EH (cell line): ENCODE results near the gene ADCY9.
"Not testable (repeated sequence)": the region's sequence is repeated elsewhere in the genome, so short reads cannot be mapped to it uniquely, and the experiment has no call there.

ENCODE experiments used
- DNase-seq: peaks from one replicate; pipeline ENCODE4 v3.0.0-alpha.2; 2015; ENCODE audit warnings: low read depth

The ADCY9 gene

DNA sequence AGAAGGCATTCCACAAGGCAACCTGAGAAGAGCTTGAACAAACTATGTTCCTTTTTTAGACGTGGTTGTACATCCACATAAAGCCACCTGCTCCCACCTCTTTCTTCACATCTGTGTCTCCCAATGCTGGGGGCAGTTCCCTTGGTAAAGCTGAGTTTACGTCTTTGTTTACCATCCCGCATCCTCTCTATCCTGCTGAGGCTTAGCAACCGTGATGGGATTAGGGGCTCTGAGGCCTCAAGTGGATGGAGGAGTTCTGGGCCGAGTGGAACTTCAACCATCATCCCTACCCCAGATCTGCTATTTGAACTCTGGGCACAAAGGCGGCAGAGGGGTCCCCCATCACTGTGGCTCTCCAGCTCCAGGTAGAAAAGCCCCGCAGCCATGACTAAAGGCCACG lies 141.5 kb downstream of the ADCY9 start:
- no peak for DNase-seq

DNA sequence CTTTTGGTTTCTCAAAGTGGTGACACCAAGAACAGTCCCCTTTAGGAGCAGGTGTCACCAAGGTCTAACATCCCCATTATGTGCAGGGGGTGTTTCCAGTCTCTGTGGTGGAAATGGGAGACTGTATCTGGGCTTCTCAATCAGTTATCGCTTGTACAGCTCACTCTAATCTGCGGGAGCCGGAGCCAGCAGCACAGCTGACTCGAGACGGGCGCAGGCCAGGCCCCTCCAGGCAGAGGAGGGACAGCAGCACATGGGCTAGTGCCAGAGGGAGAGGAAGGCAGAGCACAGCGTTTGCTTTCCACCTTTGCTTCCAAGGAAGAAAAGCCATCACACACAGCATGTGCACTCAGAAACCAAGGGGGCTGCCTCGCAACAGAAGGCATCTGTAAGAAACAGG lies 144.5 kb downstream of the ADCY9 start:
- DNase-seq, result no peak

DNA sequence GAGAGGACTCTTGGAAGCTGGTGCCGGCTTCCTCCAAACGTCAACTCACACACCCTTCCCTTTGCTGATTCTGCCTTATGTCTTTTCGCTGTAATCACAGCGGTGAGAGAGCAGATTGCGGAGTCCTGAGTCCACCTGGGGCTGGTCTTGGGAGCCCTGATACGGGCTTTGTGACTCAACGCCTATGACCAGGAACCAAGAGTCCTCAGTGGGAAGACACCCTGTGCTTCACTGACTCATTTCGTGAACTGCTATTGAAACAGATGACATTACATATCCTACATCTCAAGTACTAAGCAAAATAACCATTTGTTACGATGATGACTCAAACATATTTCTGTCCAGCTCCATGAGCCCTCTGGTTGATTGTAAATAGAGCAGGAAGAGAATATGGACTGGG lies 145.0 kb downstream of the ADCY9 start:
- peak; percentile 92 for DNase-seq

DNA sequence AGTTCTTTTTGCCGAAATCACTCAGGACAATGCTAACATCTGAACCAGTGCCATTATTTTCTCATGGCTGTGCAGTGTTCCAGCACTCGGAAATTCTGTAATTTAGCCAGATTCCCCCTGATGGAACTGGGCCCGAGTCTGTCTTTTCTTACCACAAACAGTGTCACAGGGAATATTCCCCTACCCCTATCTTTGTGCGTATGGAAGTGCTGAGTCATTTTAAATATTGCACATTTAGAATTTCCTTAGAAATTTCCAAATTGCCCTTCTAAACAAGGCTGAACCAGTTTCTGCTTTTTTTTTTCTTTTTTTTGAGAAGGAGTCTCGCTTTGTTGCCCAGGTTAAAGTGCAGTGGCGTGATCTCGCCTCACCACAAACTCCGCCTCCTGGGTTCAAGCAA lies 147.7 kb downstream of the ADCY9 start:
- DNase-seq, result no peak

DNA sequence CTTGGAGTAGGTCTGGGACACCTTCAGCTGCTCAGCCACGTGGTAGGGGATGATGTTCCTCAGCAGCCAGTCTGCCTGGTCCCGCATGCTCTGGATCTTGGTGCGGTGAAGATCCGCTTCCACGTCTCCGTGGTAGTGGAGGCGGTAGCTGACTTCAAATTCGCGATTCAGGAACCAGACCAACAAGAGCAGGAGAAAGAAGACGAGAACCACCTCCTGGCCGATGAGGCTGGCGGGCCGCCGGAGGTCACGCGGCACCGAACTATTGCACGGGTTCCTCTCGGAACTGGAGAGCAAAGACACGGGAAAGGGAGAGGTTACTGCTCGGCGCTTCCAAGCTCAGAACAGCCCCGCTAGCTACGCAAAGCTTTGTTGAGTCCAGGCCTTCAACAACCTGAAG lies 149.6 kb downstream of the ADCY9 start:
- no peak for DNase-seq

DNA sequence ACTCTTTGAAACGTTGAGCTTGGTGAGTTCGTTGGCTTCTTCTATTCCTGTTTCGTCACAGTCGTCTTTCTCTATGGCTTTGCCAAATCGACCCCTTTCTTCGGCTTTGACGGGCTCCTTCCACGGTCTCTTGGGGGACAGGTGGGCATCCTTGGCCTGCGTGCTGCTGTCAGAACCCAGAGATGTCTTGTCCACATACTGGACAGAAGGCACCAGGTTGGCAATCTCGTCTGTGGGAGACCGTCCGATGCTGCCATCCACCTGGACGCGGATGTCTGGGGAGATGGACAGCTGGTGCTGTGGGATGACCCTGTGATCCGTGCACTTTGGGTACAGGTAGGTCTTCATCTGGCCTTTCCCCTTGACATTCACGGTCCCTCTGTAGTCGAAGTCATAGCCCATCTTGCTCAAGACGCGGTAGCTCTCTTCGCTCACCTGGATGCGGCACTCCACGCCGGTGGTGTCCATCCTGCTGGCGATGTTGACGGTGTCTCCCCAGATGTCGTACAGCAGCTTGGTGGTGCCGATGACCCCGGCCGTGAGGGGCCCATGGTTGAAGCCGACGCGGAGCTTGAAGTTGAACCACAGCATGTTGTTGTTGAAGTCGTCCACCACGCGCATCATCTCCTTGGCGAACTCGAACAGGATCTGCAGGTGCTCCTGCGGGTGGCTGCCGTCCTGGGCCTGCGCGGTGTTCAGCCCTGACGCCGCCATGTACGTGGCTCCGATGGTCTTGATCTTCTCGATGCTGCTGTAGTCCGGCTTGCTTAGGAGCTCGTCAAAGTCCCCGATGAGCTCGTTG lies 150.3 kb downstream of the ADCY9 start:
- DNase-seq, result no peak

DNA sequence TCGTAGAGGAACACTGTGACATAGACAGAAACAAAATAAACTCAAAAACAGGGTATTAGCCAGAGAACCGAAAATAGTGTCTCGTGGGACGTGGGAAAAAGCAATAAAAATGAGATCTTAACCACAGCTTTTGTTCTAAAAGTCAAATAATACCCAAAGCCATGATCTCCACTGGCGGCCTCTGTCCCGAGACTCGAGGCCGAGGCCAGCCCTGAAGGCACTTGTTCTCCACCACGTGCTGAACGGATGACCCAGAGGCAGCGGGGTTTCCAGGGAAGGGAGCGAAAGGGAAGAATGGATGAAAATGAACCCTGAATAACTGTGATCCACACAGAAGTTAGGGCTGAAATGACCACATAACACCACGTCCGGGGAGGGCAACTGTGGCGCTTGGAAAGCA lies 150.9 kb downstream of the ADCY9 start:
- DNase-seq, result no peak

DNA sequence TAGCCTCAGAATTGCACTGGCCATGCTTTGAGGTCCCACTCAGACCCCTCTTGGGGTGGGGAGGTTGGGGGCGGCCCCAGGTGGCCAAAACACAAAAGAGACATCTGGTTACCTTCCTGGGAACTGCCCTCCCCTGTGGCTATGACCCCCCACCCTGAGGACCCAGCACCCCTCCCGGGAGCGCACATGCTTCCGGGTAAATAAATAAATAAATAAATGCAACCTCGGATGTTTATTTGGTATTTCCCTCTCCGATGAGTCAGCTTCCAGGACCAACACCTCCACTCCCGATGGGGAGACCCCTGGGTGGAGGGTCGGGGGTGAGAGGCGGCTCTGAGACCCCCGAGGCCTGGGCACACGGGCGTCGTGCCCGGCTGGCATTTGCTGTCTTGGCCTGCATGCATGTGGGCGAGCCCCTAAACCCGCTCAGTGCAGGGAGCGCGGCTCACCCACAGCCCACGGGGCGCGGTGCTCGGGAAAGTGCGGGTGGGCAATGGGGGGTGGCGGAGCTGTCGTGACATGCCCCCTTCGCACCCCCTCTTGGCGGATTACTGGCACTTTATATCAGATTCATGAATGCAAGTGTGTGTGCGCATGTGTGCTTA lies 151.5 kb downstream of the ADCY9 start:
- DNase-seq, result no peak

DNA sequence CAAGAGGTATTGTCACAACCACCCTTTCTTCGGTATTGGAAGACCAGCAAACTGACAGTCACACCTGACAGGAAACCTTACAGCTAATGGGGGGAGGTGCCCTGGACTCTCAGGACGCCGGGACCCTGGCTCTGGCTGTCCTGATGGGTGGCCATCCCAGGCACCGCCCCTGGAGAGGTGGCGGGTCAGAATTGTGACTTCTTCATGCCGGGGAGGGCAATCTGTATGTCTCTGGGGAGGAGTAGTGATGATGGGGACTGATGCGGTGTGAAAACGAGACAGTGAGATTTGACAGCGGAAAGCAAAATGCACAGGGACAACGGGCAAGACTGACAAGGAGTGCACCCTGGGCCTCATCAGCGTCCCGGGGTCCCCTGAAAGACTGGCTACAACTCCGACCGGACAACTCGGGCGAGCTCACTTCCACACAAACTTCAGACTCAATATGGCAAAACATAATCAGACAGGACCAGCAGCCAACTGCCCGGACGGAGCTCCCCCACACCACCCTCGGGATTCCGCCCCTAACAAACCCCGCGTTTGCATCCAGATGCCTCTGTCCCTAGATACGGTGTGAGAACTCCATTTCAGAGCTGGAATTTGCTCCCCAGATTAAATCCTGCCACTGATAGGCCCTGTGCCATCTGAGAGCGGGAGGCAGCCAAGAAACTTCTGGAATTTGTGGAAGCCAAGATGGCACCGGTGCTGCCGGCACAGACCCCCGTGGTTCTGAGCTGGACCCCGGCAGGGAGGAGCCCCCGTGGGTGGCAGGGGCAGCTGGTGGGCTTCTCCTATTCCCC lies 152.2 kb downstream of the ADCY9 start:
- no peak for DNase-seq

DNA sequence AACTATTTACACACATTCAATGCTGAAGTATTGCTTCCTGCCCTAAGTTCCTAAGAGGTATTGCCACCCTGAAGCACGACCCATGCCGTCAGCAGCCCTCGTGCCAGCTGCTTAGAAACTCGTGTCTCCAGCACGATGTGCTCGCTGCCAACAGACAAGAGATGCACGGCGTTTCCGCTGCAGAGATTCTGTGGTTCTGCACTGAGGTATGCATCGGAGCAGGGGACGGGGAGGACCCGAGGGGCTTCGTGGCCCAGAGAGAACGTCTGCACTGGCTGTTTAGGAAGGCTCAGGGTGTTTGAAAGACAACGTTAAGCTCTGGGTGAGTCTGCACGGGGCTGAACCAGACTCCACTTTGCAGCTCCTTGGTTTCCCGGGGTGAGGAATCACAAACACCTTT lies 153.0 kb downstream of the ADCY9 start:
- no peak for DNase-seq

DNA sequence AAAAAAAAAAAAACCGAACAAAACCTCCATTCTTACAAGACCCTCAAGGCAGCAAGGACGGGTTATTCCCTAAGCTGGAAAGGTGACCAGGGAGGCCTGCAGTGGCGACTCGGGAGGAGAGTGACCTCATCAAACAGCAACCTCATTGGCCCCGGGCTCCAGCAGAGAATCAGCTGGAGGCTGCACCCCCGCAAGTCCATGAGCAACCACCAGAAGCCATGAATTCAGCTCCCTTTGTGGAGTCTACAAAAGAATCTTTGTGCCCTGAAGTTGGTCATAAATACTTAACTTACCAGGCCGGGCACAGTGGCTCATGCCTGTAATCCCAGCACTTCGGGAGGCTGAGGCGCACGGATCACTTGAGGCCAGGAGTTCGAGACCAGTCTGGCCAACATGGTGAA lies 154.8 kb downstream of the ADCY9 start:
- DNase-seq, result peak; percentile 68

DNA sequence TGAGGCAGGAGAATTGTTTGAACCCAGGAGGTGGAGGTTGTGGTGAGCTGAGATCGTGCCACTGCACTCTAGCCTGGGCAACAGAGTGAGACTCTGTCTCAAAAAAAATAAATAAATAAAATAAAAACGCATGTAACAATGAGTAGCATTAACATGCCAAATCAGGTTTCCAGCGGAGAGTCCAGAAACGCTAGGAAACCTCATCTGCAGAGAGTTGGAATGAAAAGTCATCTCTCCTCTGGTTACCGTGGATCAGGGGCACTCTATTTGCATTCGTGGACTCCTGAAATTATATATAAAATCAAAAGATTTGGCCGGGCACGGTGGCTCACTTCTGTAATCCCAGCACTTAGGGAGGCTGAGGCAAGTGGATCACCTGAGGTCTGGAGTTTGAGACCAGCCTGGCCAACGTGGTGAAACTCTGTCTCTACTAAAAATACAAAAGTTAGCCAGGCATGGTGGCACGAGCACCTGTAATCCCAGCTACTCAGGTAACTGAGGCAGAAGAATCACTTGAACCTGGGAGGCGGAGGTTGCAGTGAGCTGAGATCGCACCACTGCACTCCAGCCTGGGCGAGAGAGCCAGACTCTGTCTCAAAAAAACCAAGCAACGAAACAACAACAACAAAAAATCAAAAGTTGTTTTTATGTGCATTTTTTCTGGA lies 156.2 kb downstream of the ADCY9 start:
- DNase-seq, result not testable (repeated sequence)

DNA sequence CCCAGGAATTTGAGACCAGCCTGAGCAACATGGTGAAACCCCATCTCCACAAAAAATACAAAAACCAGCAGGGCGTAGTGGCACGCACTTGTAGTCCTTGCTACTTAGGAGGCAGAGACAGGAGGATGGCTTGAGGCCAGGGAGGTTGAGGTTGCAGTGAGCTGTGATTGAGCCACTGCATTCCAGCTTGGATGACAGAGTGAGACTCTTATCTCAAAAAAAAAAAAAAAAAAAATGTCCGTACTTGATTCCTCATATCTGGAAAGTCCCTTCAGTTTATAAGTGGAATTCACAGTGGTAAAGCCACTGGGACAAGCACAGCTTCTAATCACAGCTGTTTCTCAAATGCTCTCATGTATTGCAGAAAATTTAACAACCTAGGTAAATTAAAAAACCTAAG lies 157.1 kb downstream of the ADCY9 start:
- DNase-seq, result peak; percentile 76

DNA sequence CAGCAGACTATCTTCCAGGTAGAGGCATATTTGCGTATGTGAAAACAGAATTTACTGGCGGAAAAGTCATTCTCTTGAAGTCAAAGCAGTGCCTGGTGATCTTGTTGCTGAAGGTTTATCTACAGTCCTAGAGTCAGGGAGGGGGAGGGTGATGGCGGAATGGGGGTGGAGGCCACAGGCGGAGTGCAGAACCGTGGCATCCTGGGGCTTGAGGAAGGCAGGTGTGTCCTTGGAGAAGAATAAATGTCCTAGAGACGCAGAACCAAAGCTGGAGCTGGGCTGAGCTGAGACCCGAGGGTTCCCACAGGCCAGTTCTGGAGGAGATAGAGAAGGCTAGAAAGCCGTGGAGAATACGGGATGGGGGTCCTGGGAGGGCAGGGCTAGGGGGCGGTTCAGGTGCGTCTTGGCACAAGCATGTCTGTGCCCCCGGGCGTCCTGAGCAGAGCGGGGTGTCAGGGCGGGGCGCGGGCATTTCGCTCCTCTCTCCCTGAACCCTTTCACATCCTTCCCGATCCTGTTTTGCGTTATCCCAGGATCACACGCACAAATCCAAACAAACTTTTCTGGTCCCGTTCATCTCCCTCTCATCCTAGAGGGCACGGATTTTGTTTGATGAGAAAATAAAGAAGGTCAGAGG lies 158.8 kb downstream of the ADCY9 start:
- DNase-seq, result no peak

DNA sequence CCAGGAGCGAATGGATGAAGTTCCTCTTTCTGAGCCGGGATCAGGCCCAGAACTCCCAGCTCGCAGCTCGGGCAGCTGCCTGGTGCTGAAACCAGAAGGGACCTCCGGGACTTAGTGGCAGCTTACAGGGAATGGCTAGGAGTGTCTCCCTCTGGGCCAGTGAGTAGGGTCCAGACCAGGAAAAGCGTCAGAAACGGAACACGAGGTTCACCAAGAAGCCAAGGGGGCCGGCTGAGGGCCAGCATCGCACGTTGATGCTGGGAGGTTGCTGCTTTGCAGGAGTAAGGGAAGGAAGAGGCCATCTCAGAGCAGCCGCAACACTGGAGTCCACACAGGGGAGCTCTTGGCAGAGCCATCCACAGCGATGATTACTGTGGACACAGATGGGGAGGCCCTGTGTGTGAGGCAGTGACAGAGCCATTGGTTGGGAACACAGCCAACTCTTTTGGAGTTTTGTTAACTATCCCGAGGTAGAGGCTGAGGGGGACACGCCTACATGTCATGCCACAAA lies 161.8 kb downstream of the ADCY9 start:
- DNase-seq, result peak; percentile 28

DNA sequence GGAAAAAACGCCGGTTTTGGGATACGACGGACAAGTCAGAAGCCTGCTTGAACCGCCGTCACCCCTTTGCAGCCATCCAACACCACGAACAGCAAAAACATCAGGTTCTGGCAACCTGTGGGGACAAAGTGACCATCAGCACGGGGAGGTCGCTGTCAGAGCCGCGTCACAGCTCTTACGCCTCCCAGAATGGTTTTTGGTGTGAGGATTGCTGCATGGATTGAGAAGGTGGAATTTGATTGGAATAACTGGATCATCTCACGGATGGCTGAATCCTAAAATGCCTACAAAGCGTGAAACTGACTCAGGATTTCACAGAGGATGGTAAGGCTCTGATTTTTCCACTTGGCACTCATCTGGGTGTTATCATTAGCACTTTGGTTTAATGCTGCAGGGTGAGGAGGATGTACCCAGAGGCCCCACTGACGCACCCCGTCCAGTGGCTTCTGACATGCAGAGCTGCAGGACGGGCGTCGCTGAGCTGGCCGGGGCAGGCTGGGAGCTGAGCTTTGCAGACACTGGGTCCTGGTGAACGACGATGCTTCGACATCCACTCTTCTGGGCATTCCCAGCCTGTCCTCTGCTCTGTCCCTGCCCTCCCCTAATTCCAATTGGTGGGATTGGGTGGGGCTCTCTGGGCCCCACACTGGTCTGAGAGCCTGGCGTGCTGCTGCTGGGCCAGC lies 162.4 kb downstream of the ADCY9 start:
- no peak for DNase-seq

DNA sequence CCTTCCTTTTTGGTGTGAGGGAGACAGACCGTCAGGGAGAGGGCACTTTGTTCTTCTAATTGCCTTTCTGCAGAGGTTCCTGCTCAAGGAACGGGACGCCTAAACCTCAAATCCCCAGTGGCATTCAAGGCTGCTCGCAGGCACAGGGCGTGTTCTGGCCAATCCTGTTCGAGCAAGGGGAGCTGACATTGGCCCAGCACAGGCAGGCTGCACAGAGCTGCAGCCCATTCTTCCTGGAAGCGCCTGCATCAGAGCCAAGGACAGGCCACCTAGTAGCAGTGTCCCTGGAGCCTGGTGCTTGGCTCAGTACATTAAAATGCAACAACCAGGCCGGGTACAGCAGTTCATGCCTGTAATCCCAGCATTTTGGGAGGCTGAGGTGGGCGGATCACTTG lies 163.5 kb downstream of the ADCY9 start:
- no peak for DNase-seq

DNA sequence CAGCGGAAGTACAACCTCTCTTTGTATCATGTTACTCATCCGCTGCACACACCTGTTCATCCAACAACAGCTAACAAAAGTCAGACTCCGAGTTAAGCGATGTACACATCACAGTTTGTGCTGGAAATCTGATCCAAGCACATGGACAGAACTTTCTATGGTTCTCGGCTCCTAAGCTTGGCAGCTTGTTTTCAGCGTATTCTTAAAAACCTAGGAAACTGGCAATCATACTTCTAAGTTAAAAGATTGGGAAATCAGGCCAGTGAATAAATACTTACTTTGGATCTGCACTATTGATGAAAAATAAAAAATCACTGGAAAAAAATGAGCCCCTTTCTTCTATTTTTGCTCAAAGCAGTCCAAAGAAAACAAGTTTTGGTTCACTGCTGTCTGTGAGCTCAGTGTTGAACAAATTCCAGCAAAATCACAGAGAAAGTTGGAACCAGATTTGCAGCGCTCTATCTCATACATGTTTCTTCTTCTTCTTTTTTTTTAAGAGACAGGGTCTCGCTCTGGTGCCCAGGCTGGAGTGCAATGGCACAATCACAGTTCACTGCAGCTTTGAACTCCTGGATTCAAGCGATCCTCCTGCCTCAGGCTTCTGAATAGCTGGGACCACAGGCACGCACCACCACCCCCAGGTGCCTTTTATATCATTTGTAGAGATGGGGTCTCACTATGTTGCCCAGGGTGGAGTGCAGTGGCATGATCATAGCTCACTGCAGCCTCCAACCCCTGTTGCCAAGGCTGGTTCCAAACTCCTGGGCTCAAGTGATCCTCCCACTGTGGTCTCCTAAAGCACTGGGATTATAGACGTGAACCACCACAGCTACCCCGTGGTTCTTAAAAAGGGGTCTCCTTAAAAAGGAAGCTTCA lies 164.1 kb downstream of the ADCY9 start:
- peak; percentile 13 for DNase-seq

DNA sequence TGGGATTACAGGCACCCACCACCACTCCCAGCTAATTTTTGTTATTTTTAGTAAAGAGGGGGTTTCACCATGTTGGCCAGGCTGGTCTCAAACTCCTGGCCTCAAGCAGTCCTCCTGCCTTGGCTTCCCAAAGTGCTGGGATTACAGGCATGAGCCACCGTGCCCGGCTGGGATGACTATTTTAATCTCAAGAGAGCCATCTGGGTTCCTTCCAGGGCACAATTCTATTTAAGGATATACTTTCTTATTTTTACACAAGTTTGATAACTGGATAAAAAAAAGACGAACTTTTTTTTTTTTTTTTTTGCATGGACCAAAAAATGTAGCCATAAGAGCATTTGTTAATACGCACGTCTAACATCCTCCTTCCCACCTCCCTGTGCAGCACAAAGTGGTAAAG lies 164.9 kb downstream of the ADCY9 start:
- DNase-seq, result not testable (repeated sequence)
